ENCODE data around the gene CFAP46.

GRCh38 chr10:132873395-132873794, 69.0 kb downstream of the CFAP46 start:
- TF ChIP-seq, protein P1, sequence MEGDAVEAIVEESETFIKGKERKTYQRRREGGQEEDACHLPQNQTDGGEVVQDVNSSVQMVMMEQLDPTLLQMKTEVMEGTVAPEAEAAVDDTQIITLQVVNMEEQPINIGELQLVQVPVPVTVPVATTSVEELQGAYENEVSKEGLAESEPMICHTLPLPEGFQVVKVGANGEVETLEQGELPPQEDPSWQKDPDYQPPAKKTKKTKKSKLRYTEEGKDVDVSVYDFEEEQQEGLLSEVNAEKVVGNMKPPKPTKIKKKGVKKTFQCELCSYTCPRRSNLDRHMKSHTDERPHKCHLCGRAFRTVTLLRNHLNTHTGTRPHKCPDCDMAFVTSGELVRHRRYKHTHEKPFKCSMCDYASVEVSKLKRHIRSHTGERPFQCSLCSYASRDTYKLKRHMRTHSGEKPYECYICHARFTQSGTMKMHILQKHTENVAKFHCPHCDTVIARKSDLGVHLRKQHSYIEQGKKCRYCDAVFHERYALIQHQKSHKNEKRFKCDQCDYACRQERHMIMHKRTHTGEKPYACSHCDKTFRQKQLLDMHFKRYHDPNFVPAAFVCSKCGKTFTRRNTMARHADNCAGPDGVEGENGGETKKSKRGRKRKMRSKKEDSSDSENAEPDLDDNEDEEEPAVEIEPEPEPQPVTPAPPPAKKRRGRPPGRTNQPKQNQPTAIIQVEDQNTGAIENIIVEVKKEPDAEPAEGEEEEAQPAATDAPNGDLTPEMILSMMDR (IDR thresholded peaks at IDR 0.05 in 8 of 11, conservative IDR thresholded peaks at IDR 0.05 in 3 of 11) = no peak
- TF ChIP-seq POLR2A (IDR thresholded peaks at IDR 0.05) = no peak
- no peak for TF ChIP-seq POLR2AphosphoS5 (IDR thresholded peaks at IDR 0.05)

Measured in spleen (tissue), 7 donors.